Body of pancreas (tissue), 4 donors: ENCODE results near the gene SLC25A40.

ENCODE experiments used
- POLR2A ChIP-seq, 3 donors: fragments of 450-650 bp; IDR thresholded peaks; one replicate each; pipeline ENCODE4 v1.6.1; 2016; ENCODE audit warnings: antibody characterized with exemption in 3 of 3, mild to moderate bottlenecking in 2 of 3
- TF ChIP-seq, protein P1 (sequence below), 7 experiments: fragments of 450-650 bp in 4 of 7; fragments of 200-600 bp in 3 of 7; sonication (generic) in 3 of 7; IDR thresholded peaks; one replicate each; pipeline ENCODE4 v1.5.1; 2016 to 2019; ENCODE audit warnings: antibody characterized with exemption in 7 of 7

DNA sequence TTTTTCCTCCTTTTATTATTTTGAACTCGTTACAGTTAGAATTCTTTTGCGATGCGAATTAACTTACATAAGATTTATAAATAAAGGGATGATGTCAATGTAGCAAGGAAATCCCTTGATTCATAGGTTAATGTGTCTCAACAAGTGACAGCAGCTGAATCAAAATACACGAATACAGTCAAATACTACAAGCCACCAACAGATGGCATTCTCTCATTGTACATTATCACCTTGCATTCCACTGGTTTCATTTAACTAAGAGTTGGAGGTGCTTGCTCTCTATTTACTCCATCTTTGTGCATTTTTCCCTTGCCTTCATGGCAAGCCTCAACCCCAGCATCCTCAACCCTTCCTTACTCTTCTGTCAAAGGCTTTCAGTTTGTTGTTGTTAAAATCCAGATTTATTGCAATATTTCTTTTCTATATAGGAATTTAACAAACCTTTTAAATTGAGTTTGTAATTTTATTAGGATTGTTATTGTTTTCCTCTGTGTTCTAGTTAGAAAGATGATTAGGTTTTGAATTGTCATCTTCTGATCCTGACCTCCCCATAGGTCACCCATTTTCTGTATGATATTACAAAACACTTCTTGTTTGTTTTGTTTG, 78.3 kb downstream of the SLC25A40 start:
- TF ChIP-seq, protein P1, sequence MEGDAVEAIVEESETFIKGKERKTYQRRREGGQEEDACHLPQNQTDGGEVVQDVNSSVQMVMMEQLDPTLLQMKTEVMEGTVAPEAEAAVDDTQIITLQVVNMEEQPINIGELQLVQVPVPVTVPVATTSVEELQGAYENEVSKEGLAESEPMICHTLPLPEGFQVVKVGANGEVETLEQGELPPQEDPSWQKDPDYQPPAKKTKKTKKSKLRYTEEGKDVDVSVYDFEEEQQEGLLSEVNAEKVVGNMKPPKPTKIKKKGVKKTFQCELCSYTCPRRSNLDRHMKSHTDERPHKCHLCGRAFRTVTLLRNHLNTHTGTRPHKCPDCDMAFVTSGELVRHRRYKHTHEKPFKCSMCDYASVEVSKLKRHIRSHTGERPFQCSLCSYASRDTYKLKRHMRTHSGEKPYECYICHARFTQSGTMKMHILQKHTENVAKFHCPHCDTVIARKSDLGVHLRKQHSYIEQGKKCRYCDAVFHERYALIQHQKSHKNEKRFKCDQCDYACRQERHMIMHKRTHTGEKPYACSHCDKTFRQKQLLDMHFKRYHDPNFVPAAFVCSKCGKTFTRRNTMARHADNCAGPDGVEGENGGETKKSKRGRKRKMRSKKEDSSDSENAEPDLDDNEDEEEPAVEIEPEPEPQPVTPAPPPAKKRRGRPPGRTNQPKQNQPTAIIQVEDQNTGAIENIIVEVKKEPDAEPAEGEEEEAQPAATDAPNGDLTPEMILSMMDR (IDR thresholded peaks at IDR 0.05) = peak in 6 of 7 experiments; percentile 24 to 66 (median 64)
- no peak for TF ChIP-seq POLR2A (IDR thresholded peaks at IDR 0.05)
